Activated CD4-positive, alpha-beta T cell treated with anti-CD3 and anti-CD28 coated beads, Interleukin-2, amount 50 U/mL, for 16 hours (primary cell): ENCODE measurements around the gene RBM33.
"Not testable (repeated sequence)": the region's sequence is repeated elsewhere in the genome, so short reads cannot be mapped to it uniquely, and the experiment has no call there.

Experiments used
- DNase-seq: peaks from one replicate; pipeline ENCODE4 v3.0.0-alpha.2; 2020

RBM33 gene, protein sequence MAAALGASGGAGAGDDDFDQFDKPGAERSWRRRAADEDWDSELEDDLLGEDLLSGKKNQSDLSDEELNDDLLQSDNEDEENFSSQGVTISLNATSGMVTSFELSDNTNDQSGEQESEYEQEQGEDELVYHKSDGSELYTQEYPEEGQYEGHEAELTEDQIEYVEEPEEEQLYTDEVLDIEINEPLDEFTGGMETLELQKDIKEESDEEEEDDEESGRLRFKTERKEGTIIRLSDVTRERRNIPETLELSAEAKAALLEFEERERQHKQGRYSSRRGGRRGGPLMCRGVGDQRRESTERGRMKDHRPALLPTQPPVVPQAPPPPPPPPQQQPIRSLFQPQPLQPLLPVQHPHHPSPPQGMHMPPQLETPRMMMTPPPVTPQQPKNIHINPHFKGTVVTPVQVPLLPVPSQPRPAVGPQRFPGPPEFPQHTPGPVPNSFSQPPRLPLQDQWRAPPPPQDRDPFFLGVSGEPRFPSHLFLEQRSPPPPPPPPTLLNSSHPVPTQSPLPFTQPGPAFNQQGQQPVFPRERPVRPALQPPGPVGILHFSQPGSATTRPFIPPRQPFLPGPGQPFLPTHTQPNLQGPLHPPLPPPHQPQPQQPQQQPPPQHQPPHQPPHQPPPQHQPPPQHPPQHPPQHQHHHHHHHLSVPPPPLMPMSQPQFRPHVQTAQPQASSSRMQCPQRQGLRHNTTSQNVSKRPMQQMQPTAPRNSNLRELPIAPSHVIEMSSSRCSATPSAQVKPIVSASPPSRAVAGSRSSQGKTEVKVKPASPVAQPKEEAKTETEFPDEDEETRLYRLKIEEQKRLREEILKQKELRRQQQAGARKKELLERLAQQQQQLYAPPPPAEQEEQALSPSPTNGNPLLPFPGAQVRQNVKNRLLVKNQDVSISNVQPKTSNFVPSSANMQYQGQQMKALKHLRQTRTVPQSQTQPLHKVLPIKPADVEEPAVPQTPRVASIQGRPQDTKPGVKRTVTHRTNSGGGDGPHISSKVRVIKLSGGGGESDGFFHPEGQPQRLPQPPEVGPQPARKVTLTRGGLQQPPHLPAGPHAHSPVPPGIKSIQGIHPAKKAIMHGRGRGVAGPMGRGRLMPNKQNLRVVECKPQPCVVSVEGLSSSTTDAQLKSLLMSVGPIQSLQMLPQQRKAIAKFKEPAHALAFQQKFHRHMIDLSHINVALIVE

DNA sequence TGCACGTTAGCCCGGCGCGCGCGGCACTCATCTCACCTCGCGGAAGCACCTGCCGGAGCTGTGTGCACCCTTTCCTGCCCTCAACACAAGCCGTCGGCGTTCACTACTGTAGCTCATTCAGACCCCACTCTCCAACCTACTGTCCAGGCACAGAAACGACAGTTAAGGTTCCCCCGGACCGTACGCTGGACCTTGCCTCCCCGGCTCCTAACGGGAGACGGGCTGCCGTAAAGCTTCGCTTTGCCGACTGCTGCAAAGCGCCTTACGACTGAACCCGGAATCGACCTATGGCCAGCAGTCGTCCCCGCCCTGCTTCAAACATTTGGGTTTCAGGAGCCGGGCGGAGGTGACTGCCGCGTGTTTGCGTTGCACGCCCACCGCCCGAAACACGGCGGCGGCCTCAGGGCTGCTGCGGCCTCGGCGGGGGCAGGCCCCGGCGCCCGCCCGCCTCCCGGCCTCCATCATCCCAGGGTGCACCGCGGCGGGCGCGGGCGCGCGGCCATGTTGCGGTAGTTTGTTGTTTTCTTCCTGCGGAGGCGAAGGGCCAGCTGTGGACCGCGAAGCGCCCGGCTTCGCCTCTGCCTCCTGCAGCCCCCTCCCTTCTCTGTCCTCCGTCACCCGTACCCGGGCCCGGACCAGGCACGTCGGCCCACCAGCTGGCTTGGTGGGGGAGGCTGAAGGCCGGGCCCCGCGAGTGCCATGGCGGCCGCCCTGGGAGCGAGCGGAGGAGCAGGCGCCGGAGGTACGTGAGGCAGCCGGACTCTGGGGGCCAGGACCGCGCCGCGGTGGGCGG, at the start of gene RBM33:
Gene RBM33 (plus strand): TSS at position 484 of the 793 bp plus-strand sequence. CDS start 216 bp downstream, at position 700.
- peak; percentile 86 for DNase-seq

DNA sequence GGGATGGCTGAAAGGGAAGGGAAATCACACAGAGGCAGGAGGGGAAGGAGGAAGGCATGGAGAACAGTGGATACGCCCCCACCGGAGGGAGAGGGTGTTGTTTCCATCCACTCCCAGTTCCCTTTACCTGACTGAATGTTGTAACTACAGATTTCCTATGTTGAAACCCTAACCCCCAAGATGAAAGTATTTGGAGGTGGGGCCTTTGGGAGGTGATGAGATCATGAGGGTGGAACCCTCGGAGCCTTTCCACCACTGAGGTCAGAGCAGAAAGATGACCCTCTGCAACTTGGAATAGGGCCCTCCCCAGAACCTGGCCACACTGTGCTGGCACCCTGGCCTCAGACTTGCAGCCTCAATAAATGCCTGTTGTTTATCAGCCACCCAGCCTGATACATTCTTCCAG, 49.5 kb upstream of the RBM33 start:
- no peak for DNase-seq

DNA sequence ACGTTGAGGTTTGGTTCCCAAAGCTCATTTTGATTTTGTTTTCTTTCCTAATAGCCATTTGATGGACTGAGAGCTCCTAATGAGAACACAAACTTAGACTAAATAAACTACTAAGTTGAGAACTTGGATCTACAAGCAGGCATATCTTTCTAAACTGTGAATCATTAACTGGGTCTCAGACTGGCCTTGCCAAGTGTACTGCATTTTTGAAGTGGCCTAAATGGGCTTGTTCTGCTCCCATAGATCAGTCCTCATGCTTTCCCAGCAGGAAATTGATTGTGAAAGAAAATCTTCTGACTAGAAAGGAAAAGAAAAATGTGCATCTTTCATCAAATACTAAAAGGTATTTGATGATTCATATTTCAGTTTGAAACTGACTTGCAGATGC, 46.7 kb upstream of the RBM33 start:
- DNase-seq: no peak

DNA sequence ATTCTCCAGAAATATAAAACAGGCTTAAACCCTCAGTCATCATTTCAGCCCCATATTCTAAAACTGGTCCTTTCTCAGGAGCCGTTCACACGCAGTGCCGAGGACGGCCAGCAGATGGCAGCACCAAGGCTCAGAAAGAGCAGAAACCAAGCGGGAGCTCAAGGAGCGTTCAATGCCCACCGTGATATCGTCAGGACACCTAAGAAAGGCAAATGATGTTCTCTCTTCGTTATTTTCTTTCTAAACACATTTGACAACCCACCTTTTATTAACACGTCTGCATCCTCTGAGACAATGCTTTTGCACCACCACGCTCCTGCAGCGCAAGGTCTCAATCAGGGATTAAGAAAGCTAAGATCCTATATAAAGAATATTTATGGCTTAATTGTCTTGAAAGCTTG, 45.7 kb upstream of the RBM33 start:
- peak; percentile 84 for DNase-seq

DNA sequence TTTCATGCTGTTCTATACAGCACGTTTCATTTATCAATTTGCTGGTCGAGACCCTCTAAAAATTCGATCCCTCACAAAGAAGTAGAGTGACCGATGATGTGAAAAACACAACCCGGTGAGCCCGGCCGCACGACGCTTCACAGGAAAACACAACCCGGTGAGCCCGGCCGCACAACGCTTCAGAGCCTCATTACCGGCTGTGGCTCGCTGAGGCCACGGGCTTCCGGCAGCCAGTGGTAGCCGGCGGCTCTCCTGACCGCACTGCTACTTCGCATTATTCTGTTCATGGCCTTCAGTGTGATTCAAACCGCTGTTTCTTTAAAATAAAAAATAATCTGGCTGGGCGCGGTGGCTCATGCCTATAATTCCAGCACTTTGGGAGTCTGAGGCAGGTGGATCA, 42.3 kb upstream of the RBM33 start:
- DNase-seq: no peak

DNA sequence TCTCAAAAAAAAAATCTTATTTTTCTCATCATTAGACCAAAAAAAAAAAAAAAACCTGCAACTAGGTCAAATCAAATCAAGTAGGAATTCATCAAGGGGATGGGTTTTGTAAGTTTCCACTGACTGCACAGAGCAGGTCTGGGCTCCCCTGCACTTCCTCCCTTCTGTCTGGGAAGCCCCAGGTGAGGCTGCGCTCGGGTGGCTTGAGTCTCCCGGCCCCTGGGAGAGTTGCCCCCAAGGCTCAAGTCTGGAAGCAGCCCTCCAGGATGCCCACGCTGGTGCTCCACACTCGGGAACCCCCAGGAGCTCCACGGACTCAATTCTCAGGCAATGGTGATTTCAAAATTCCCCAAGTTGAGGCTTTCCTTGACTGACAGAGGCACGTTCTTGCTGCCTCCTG, 41.7 kb upstream of the RBM33 start:
- no peak for DNase-seq

DNA sequence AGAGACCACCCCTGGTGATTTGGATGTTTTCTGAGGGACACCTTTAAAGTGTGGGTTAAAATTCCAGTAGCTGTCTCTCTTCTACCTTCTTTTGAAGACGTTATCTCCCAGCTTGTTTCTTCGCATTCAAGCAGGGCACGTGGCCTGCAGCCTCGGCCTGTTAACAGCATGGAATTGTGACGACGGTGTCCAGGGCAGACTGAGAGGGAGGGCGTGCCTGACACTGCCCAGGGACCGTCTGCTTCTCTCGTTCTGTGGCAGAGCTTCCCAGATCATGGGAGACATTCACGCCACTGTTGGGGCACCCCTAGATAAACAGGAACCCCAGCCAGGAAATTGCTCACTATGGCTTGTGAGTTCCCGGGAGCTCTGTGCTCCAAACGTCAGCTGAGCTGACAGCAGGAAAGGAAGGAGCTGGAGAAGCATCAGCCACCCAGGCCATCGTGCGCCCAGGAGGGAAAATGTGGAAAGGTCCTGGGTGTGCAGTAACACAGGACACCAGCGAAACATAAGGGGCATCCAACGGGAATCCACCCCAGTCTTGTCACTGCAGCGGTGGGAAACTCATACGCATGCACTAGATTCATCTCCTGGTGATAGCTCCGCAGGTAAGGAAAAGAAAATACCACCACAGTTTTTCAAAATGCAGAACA, 41.1 kb upstream of the RBM33 start:
- DNase-seq: no peak

DNA sequence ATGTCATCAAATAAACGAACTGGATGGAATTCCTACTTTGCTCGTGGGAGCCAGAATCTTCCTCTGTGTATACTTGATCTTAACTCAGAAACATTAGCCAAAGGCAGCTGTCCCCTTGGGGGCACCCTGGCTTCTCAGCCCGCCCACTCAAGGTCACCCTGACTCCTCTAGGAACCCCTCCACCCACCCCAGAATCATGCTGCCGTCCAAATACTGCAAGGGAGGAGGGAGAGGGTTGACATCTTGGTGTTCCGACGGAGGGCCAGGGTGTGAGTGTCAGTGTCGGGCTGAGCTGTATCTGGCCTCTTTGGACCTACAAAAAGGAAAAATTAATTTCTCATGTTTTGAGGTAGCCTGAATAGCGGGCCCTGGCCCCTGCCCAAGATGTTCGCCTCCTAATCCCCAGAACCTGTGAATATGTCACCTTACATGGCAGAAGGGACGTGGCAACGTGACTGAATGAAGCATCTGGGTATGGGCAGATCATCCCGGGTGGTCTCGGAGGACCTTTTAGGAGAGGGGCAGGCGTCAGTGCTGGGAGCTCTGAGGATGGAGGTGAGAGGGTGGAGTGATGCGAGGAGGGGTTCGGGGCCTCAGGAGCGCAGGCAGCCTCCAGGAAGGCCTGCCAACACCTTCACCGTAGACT, 40.5 kb upstream of the RBM33 start:
- DNase-seq: no peak

DNA sequence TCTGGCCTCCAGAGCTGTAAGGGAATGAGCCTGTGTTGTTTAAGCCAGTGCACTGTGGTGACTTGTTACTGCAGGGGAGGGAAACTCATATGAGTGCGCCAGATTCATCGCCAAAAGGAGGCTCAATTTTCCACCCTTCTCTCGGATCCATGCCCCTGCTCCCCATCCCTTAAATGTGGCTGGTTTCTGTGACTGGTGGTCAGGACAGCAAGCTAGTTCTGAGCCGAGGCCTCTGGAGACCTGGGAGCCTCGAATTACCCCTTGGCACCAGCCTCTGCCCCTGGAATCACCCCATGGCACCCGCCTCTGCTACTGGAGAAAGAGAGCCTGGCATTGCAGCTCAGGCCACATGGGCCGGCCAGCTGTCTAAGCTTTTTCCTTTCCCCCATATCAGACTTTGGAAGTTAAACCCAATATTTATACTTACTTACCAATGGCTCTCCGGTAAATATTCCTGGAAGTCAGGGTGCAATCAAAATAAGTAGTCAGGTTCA, 39.9 kb upstream of the RBM33 start:
- DNase-seq: no peak

DNA sequence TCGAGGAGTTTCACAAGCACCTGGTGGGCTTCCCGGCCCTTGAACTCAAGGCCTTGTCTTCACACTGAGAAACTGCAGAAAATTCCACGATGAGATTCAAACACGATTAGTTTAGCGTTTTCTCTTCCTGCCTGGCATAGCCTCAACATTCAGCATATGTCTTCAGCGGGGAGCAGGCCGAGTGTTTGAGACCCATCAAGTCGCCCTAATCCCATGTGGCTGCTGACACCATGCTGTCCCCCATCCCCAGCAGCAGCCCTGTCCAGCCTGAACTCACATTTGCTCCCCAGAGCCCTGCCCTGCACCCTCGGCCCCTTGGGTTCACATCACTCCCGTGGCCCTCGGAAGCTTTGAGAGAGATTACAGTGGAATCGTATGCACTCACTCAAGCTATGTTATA, 35.3 kb upstream of the RBM33 start:
- no peak for DNase-seq

DNA sequence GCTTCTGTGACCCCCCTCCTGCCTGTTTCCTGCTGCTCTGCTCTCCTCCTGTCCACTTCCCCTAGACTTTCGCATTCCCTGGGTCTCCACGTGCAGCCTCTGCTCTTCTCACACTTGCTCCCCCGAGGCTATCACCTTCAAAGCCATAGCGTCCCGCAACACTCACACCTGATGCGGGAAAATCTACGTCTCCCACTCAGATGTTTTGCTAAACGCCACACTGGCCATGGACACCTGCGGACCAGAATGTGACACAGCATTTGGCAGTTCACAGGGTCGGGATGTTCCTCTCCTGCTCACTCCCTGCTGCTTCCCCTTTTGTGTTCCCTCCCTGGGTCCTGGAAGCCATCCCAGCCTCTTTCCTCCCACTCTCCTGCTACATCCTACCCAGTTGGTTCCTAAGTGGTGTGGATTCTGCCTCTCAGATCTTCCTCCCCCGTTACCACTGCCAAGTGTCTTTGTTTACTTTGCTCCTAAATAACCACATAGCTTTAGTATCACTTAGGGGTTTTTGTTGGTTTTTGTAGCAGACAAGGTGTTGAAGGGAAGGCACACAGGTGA, 33.7 kb upstream of the RBM33 start:
- no peak for DNase-seq

DNA sequence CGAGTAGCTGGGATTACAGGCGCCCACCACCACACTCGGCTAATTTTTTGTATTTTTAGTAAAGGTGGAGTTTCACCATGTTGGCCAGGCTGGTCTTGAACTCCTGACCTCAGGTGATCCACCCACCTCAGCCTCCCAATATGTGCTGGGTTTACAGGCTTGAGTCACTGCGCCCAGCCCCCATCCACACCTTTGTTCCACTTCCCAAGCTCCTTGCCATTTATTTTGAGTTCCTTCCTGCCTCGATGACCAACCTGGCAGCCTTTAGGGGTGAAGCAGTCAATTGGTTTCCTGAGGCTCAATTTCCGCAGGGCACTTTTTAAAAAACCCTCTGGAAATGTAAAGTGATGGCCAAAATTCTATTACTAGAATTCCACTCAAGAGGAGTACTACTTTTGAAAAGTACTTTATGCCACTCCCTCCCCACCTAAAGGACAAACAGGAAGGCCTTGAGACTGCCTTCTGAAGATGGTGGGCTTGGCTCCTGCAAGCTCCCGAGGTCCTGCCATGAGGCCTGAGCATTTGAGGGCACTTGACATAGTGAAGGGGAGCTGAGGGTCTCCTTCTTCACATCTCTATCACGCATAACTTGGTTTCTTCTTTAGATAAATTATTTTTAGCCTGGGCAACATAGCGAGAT, 32.5 kb upstream of the RBM33 start:
- DNase-seq: no peak

DNA sequence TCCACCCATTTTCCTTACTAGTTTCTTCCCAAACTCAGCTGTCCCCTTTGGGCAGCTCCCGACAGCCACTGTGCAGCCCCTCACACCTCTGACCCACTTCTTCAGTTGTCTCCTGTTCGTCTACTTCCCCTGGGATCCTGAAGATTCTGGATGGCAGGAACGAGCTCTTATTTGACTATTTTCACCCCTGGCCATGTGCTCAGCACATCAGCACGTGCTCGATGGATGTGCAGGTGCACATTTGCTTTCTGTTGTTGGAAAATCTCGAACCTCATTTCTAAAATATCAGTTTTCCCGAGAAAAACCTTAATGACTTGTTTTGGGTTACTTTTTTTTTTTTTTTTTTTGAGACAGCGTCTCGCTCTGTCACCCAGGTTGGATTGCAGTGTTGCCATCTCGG, 31.8 kb upstream of the RBM33 start:
- no peak for DNase-seq

DNA sequence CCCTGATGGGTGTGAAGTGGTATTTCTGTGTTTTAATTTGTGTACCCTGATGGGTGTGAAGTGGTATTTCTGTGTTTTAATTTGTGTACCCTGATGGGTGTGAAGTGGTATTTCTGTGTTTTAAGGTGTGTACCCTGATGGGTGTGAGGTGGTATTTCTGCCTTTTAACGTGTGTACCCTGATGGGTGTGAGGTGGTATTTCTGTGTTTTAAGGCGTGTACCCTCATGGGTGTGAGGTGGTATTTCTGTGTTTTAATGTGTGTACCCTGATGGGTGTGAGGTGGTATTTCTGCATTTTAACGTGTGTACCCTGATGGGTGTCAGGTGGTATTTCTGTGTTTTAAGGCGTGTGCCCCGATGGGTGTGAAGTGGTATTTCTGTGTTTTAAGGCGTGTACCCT, 29.4 kb upstream of the RBM33 start:
- DNase-seq: not testable (repeated sequence)

DNA sequence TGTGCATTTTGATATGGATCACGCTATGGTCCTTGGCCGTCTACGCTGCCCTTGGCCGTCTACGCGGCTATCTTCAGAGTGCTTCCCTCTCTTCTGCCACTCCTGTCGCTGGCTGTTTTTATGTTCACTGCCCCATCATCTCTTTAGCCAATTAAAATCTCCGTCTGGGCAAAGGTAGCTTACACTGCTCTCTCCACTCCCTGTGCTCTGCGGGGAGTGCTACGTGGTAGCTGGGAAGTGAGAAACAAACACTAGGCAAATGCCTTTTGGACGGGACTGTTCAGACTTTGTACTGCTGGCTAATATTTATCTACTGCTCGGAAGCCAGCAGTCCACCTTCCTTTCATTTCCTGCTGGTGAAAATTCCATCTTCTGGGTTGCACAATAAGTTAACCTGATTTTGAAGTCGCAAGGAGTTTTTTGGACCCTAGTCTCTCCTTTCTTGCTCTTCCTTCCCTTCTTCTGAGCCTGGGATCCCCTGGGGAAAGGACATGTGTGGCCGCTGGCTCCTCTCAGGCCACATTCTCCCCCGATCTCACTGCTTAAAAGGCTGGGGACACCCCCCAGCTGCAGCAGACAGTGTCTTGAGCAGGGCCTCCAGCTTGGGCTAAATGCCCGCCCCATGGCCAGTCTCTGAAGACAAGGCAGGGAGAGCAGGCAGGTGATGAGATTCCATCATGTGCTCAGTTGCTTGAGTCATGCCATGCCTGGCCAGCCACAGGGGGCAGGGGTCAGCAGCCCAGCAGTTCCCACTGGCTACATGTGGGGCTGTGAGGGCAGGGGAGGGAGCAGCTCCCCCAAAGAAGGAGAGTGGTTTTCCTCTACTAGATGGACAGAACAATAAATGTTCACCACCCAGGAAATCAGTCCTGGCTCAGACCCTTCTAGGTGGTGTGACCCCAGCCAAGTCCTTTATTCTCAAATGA, 25.5 kb upstream of the RBM33 start:
- no peak for DNase-seq

DNA sequence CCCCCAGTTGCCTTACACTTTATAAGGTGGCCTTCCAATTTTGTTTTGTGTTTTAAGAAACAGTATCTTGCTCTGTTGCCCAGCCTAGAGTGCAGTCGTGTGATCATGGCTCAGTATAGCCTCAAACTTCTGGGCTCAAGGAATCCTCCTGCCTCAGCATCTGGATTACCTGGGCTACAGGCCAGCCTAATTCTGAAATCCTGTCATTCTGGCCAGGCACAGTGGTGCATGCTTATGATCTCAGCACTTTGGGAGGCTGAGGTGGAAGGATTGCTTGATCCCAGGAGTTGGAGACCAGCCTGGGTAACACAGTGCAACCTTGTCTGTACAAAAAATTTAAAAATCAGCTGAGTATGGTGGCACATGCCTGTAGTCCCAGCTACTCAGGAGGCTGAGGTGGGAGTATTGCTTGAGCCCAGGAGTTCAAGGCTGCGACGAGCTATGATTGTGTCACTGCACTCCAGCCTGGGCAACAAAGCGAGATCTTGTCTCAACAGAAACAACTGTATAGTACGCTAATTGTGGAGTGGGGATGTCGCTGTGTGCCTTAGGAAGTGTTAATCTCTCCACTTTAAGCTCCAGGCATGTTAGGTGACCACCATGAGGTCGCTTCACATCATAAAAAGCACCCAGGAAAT, 24.7 kb upstream of the RBM33 start:
- DNase-seq: no peak

DNA sequence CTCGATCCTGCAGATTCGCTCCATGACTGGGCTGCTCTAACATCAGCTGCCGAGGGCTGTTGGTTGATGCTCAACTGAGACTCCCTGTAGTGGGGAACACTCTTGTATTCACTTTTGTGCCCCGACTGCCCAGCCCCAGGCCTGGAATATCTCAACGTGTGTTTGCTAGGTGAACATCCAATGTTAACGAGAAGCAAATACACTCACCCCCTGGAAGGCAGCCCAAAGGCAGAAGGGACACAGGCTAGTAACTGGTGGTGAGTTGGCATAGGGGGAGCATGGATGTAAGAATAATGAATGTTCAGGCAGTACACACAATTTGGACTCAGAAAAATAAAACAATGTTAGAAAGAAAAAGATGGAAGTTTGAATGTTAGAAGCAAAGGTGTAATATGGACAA, 24.0 kb upstream of the RBM33 start:
- no peak for DNase-seq

DNA sequence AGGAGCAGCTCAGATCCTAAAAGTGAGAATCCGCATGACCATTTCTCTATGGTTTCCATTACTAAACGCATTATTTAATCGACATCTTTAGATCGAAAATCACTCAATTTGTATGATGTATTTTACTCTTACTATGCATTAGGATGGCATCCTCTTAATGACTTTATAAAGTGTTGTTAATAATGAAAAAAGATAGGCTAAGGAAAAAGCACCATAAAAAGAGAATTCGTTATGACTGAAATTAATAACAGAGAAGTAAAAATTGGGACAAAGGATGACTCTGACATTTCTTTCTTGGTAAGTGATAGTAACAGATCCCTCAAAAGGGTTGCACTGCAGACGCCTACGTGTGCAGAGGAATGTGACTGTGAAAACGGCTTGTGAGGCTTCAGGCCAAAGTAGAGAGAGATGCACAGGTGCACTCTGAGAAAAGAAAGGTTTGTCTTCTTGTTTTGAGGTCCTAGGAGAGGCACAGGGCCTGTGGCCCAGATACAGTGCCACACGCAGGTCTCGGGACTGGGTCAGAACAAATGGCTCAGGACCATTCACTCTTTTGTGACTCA, 23.0 kb upstream of the RBM33 start:
- DNase-seq: no peak

DNA sequence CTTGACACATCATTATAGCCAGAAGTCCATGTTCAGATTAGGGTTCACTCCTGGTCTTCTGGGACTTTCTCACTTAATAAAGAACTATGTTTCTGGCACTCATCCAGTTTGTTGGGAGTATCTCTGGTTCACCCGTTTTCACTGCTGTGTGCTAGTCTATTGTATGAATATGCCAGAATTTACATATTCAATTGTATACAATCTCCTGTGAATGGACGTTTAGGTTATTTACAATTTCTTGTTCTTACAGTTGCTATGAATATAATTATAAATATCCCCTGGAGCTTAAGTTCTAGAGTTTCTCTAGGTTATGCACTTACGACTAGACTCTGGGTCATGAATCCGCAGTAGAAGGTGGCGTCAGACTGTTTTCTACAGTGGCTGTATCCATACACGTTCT, 20.0 kb upstream of the RBM33 start:
- DNase-seq: no peak
